Choroid plexus epithelial cell (primary cell): Measurements from ENCODE around the gene DAO.

Experiments used
- DNase-seq: peaks from one replicate; pipeline ENCODE4 v3.0.0-alpha.2; 2010; ENCODE audit warnings: low read depth
- H3K4me3 ChIP-seq: 2 replicates; pipeline ENCODE4 v1.5.1; 2011; ENCODE audit warnings: low read depth, mild to moderate bottlenecking, control low read depth, low read length, moderate library complexity
- CTCF ChIP-seq: conservative IDR thresholded peaks from 2 replicates; pipeline ENCODE4 v1.5.1; 2011; ENCODE audit warnings: low read depth, mild to moderate bottlenecking, control low read depth, inconsistent platforms, low read length, moderate library complexity

The DAO gene

GRCh38 chr12:108849660-108850059 lies 30.2 kb upstream of the DAO start:
- peak; percentile 64 for DNase-seq
- no peak overlapping the region for H3K4me3 ChIP-seq
- no peak for TF ChIP-seq CTCF

DNA sequence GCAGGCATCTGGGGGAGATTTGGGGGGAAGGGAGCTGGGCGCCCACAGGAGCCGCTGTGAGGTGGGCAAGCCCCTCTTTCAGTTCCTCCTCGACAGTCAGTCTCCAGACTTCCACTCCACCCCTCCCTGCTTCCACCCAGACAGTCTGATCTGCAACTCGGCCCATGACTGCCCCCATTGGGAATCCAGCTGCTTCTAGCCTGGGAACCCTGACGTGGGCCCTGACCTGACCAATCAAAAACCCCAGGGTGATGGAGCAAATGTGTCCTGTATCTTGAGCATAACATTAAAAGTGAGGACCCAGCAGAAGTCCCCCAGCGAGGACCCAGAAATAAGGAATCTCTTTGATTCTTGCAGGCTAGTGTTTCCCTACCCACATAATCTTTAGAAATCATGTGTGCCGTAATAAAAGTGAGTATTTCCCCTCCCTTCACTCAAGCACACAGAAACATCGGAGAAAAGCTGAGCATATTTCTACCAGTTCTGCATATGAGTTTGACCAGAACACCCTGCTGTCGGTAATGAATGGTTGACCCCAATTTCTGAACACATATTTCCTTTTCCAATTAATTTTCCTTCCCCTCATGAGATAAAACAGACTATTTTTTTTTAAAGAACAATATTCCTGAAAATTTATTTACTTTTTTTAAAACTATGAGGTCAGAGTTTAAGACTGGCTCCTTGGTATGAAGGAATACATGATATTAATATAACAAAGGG lies 28.9 kb upstream of the DAO start:
- DNase-seq, result peak; percentile 96
- H3K4me3 ChIP-seq, result no peak overlapping the region
- peak; percentile 41 for TF ChIP-seq CTCF

GRCh38 chr12:108852674-108853309 lies 27.1 kb upstream of the DAO start:
- no peak for DNase-seq
- TF ChIP-seq CTCF, result no peak
- peak overlapping the region; percentile 7 for H3K4me3 ChIP-seq

DNA sequence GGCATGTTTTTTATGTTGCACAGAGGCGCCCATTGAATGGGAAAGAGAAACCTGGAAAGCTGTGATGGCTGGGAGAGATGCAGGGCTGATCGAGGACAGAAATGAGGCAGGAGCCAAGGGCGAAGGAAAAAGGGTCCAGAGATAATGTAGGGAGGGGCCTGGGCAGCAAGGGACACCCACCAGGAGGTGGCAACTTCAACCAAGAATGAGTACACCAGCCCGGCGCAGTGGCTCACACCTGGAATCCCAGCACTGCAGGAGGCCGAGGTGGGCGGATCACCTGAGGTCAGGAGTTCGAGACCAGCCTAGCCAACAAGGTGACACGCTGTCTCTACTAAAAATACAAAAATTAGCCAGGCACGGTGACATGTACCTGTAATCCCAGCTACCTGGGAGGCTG lies 26.5 kb upstream of the DAO start:
- no peak for TF ChIP-seq CTCF
- DNase-seq, result no peak

GRCh38 chr12:108853981-108854446 lies 25.9 kb upstream of the DAO start:
- peak; percentile 93 for DNase-seq
- H3K4me3 ChIP-seq, result peak overlapping the region; percentile 1
- TF ChIP-seq CTCF, result peak; percentile 56

More for the DNA sequence above, 26.5 kb upstream of the DAO start:
- peak overlapping the region; percentile 14 for H3K4me3 ChIP-seq

- TF ChIP-seq CTCF, result no peak
- peak overlapping the region; percentile 95 for H3K4me3 ChIP-seq
- peak; percentile 97 for DNase-seq
These were observed 25.2 kb upstream of the DAO start for GRCh38 chr12:108854451-108855283.
